MM.1S (cell line): ENCODE data around the gene SLC25A20.

Experiments
- CTCF ChIP-seq: fragments of 300-600 bp; sonication (generic); IDR thresholded peaks from 2 replicates; pipeline ENCODE4 v1.5.1; 2016; ENCODE audit warnings: antibody characterized with exemption, low read length, mixed read lengths
- EZH2 ChIP-seq: fragments of 300-600 bp; sonication (generic); optimal IDR thresholded peaks from 2 replicates; pipeline ENCODE3; 2017; ENCODE audit warnings: low read depth, mild to moderate bottlenecking, antibody characterized with exemption, low read length, mixed read lengths

- TF ChIP-seq CTCF, result no peak
- no peak for TF ChIP-seq EZH2
Observed at GRCh38 chr3:48930590-48930989, 31.9 kb upstream of the SLC25A20 start.
